HEK293 (cell line): ENCODE measurements around the gene HAUS1.

ENCODE experiments used
- CTCF ChIA-PET: fragments of 350-600 bp; formaldehyde crosslinking; extraction: SDS; loops from one replicate; lab custom pipeline; 2021; ENCODE audit warnings: antibody characterized with exemption; lab: Yijun Ruan, JAX
- POLR2A ChIA-PET: fragments of 300-600 bp; formaldehyde crosslinking; extraction: SDS; loops from one replicate; lab custom pipeline; 2020; ENCODE audit warnings: antibody characterized with exemption, inconsistent platforms; lab: Yijun Ruan, JAX
- H3K27ac ChIP-seq: fragments of 200-500 bp; sonication (Bioruptor generic); 2 replicates; pipeline ENCODE4 v1.5.1; 2014; ENCODE audit warnings: low read depth, low read length, control low read depth, inconsistent platforms; ENCODE audit errors: extremely low read depth
- H3K36me3 ChIP-seq, 2 experiments: fragments of 200-500 bp in 1 of 2; sonication (Bioruptor generic) in 1 of 2; 1 replicate in 1 of 2; 2 replicates in 1 of 2; pipeline ENCODE4 v1.5.1; 2014 to 2017; ENCODE audit warnings: inconsistent platforms in 2 of 2, low read length in 2 of 2; ENCODE audit not compliant: control insufficient read depth in 2 of 2, insufficient read depth in 1 of 2
- H3K4me1 ChIP-seq: fragments of 200-500 bp; sonication (Bioruptor generic); 2 replicates; pipeline ENCODE4 v1.5.1; 2014; ENCODE audit warnings: mild to moderate bottlenecking, low read length, inconsistent platforms; ENCODE audit not compliant: control insufficient read depth, insufficient read depth
- H3K4me3 ChIP-seq: 2 replicates; pipeline ENCODE4 v1.5.1; 2011; ENCODE audit warnings: low read depth, mild to moderate bottlenecking, control low read depth, low read length, moderate library complexity
- H3K9me3 ChIP-seq: fragments of 200-500 bp; sonication (Bioruptor generic); 2 replicates; pipeline ENCODE4 v1.5.1; 2014; ENCODE audit warnings: low read depth, low read length, inconsistent platforms; ENCODE audit not compliant: control insufficient read depth, insufficient read depth
- BCL11A ChIP-seq: fragments of 450-650 bp; formaldehyde crosslinking; IDR thresholded peaks from 2 replicates; pipeline ENCODE4 v1.5.1; 2016; ENCODE audit warnings: low read depth, missing biosample characterization, missing genetic modification characterization
- FEZF1 ChIP-seq: fragments of 450-650 bp; formaldehyde crosslinking; IDR thresholded peaks from 2 replicates; pipeline ENCODE4 v1.5.1; 2016; ENCODE audit warnings: missing biosample characterization, missing genetic modification characterization
- OVOL3 ChIP-seq: fragments of 450-650 bp; formaldehyde crosslinking; IDR thresholded peaks from 2 replicates; pipeline ENCODE4 v1.5.1; 2016; ENCODE audit warnings: missing biosample characterization, missing genetic modification characterization
- SCRT1 ChIP-seq: fragments of 450-650 bp; formaldehyde crosslinking; IDR thresholded peaks from 2 replicates; pipeline ENCODE4 v1.5.1; 2016; ENCODE audit warnings: missing biosample characterization, missing genetic modification characterization, borderline replicate concordance
- SP7 ChIP-seq: fragments of 450-650 bp; formaldehyde crosslinking; IDR thresholded peaks from 2 replicates; pipeline ENCODE4 v1.5.1; 2016; ENCODE audit warnings: missing biosample characterization, missing genetic modification characterization
- ZBTB21 ChIP-seq: fragments of 450-650 bp; formaldehyde crosslinking; IDR thresholded peaks from 2 replicates; pipeline ENCODE4 v1.5.1; 2017; ENCODE audit warnings: missing biosample characterization, missing genetic modification characterization
- ZBTB49 ChIP-seq: fragments of 450-650 bp; formaldehyde crosslinking; IDR thresholded peaks from 2 replicates; pipeline ENCODE4 v1.5.1; 2016; ENCODE audit warnings: missing biosample characterization, missing genetic modification characterization, low read depth
- ZNF146 ChIP-seq: fragments of 450-650 bp; formaldehyde crosslinking; IDR thresholded peaks from 2 replicates; pipeline ENCODE4 v1.5.1; 2016; ENCODE audit warnings: missing biosample characterization, missing genetic modification characterization
- ZNF155 ChIP-seq: fragments of 450-650 bp; formaldehyde crosslinking; IDR thresholded peaks from 2 replicates; pipeline ENCODE4 v1.5.1; 2016; ENCODE audit warnings: missing biosample characterization, missing genetic modification characterization
- ZNF2 ChIP-seq: fragments of 450-650 bp; formaldehyde crosslinking; IDR thresholded peaks from 2 replicates; pipeline ENCODE4 v1.5.1; 2016; ENCODE audit warnings: missing biosample characterization, missing genetic modification characterization
- ZNF211 ChIP-seq: fragments of 450-650 bp; formaldehyde crosslinking; IDR thresholded peaks from 2 replicates; pipeline ENCODE4 v1.5.1; 2016; ENCODE audit warnings: low read depth, missing biosample characterization, missing genetic modification characterization
- ZNF239 ChIP-seq: fragments of 450-650 bp; formaldehyde crosslinking; IDR thresholded peaks from 2 replicates; pipeline ENCODE4 v1.5.1; 2016; ENCODE audit warnings: missing biosample characterization, missing genetic modification characterization
- ZNF280D ChIP-seq: fragments of 450-650 bp; formaldehyde crosslinking; IDR thresholded peaks from 2 replicates; pipeline ENCODE4 v1.5.1; 2016; ENCODE audit warnings: missing biosample characterization, missing genetic modification characterization
- ZNF510 ChIP-seq: fragments of 450-650 bp; formaldehyde crosslinking; IDR thresholded peaks from 2 replicates; pipeline ENCODE4 v1.5.1; 2018; ENCODE audit warnings: mild to moderate bottlenecking, missing genetic modification characterization, missing biosample characterization; ENCODE audit not compliant: insufficient replicate concordance
- ZNF580 ChIP-seq: fragments of 450-650 bp; formaldehyde crosslinking; IDR thresholded peaks from 2 replicates; pipeline ENCODE4 v1.5.1; 2016; ENCODE audit warnings: missing biosample characterization, missing genetic modification characterization
- ZNF600 ChIP-seq: fragments of 450-650 bp; formaldehyde crosslinking; IDR thresholded peaks from 2 replicates; pipeline ENCODE4 v1.5.1; 2016; ENCODE audit warnings: missing biosample characterization, missing genetic modification characterization
- ZNF624 ChIP-seq: fragments of 450-650 bp; formaldehyde crosslinking; IDR thresholded peaks from 2 replicates; pipeline ENCODE4 v1.5.1; 2017; ENCODE audit warnings: missing biosample characterization, missing genetic modification characterization
- ZNF658 ChIP-seq: fragments of 450-650 bp; formaldehyde crosslinking; IDR thresholded peaks from 2 replicates; pipeline ENCODE4; 2016; ENCODE audit warnings: missing biosample characterization, missing genetic modification characterization
- ZNF843 ChIP-seq: fragments of 450-650 bp; formaldehyde crosslinking; IDR thresholded peaks from 2 replicates; pipeline ENCODE4 v1.5.1; 2016; ENCODE audit warnings: missing biosample characterization, missing genetic modification characterization

Gene HAUS1

GRCh38 chr18:46161703-46162396 lies 57.7 kb downstream of the HAUS1 start:
- Histone ChIP-seq H3K27ac (no peak overlapping the region), H3K36me3 (no peaks in the 10 kb centered on the region), H3K9me3 (no peaks in the 10 kb centered on the region), H3K4me3 (no peak overlapping the region), H3K4me1 (no peaks in the 10 kb centered on the region)
- POLR2A ChIA-PET: interaction anchor here (0.7 to 1.2 kb wide), 2 partner anchors 12 to 1206 kb away, joined by 5 to 13 read pairs; a partner anchor contains a TSS
- TF ChIP-seq SP7: no peak
- CTCF ChIA-PET: interaction anchor here (0.6 to 4.9 kb wide), 5 partner anchors 10 to 617 kb away, joined by 3 to 42 read pairs (median 4); a partner anchor contains a TSS

GRCh38 chr18:46163091-46163490 lies 58.9 kb downstream of the HAUS1 start:
- Histone ChIP-seq H3K4me3 (no peak overlapping the region), H3K27ac (no peak overlapping the region)
- TF ChIP-seq BCL11A (tag by site-specific recombination) (no peak), OVOL3 (tag by site-specific recombination) (no peak), ZNF580 (tag by site-specific recombination) (no peak), ZNF658 (tag by site-specific recombination) (no peak), ZNF211 (tag by site-specific recombination) (no peak), ZNF510 (tag by site-specific recombination) (no peak), ZNF239 (tag by site-specific recombination) (no peak), ZNF624 (tag by site-specific recombination) (no peak), FEZF1 (no peak), ZBTB49 (tag by site-specific recombination) (no peak), ZNF155 (tag by site-specific recombination) (no peak), ZNF600 (tag by site-specific recombination) (no peak), SCRT1 (tag by site-specific recombination) (no peak), ZNF146 (tag by site-specific recombination) (no peak), ZBTB21 (tag by site-specific recombination) (no peak), ZNF280D (tag by site-specific recombination) (no peak), ZNF2 (no peak), ZNF843 (no peak)
- TF ChIP-seq, all 188 proteins: peak for 0
- POLR2A ChIA-PET: interaction anchor here (1.2 kb wide), 1 partner anchor 10 kb away, joined by 5 read pairs; a partner anchor contains a TSS
- Histone ChIP-seq H3K36me3 (no peaks in the 10 kb centered on the region), H3K9me3 (no peaks in the 10 kb centered on the region), H3K4me1 (no peaks in the 10 kb centered on the region)
- CTCF ChIA-PET: interaction anchor here (1.2 to 4.9 kb wide), 3 partner anchors 10 to 15 kb away, joined by 4 to 42 read pairs (median 6); a partner anchor contains a TSS
